GM21717 (cell line): Measurements from ENCODE around the gene TRIP13.
"Not testable (repeated sequence)": the region's sequence is repeated elsewhere in the genome, so short reads cannot be mapped to it uniquely, and the experiment has no call there.

Source experiments
- ATAC-seq: cut with Tn5 transposase; IDR thresholded peaks from one replicate; pipeline ENCODE4 v1.9.1; 2021; ENCODE audit warnings: mild to moderate bottlenecking, moderate library complexity; ENCODE audit not compliant: unreplicated experiment

TRIP13 gene

DNA sequence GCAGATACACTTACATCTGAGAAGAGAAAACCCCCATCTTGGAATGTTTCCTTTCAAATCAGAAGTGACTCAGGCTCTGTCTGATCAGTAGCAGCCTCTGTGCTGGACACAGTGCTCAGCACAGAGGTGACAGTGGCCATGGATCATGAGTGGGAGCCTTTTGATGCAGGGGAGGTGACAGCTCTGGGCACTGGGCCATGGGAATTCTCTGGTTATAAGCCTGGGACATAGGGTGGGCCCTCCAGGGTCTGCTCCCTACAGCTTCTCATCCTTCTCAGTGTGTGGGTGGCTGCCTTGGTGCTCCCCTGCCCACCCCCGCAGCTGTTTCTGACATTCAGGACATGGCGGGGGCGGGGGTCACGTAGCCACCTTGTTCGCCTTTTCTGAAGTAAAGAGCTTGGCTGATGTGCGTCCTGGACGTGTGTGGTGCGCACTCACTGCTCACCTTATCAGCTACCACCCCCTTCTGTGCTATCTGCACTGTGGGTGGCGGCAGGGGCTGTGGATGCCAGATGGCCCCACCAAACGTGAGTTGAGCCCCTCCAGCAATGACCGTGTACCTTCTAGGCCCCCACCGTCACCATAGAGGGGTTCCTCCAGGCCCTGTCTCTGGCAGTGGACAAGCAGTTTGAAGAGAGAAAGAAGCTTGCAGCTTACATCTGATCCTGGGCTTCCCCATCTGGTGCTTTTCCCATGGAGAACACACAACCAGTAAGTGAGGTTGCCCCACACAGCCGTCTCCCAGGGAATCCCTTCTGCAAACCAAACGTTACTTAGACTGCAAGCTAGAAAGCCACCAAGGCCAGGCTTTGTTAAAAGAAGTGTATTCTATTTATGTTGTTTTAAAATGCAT lies 24.0 kb downstream of the TRIP13 start:
- ATAC-seq, result no peak

DNA sequence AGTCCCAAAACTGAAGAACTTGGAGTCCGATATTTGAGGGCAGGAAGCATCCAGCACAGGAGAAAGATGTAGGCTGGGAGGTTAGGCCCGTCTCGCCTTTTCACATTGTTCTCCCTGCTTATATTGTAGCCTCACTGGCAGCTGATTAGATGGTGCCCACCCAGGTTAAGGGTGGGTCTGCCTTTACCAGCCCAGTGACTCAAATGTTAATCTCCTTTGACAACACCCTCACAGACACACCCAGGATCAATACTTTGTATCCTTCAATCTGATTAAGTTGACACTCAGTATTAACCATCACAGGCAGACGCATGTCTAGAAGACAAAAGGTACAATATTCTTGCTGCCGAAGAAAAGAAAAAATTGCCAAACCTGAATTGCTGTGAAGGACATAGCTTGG lies 26.0 kb downstream of the TRIP13 start:
- not testable (repeated sequence) for ATAC-seq

DNA sequence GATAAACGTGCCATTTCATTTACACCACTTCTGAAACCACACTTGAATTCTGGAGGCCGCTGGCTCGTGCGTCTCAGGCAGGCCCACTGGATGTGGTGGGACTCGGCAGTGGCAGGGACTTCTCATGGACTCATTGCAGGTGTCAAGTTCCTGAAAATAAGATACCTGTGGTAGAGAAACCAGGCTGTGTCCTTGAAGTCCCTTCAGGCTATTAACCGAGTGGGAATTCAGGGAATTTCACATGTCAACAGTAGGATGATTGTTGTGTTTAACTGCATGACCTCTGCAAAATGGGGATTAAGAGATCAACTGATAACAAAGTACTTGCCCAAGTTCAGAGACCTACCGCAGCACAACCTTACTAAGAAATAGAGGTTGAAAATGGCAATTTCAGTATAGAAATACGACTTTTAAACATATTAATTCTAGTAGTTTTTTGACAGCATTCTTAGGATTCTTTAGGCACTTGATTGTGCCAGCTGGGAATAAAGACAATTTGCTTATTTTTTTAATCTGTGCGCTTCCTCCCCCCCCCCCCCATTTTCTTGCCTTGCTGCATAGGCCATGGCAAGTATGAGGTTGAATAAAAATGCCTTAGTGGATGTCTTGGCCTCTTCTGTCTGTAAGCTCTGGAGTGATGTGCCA lies 26.8 kb downstream of the TRIP13 start:
- ATAC-seq, result no peak

DNA sequence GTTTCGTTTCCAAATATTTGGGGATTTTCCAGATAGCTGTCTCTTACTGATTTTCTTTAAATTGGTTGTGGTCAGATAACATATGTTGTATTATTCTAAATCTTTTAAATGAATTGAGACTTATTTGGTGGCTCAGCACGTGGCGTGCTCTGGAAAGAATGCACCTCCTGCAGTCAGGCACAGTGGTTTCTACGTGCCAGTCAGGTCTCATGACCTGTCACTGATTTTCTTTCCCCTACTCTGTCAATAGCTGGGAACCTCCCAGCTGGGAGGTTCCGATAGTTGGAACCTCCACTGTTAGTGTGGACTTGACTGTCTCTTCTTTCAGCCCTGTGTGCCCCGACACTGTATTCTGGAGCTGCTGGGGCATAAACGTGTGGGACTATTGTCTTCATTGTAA lies 27.6 kb downstream of the TRIP13 start:
- no peak for ATAC-seq

DNA sequence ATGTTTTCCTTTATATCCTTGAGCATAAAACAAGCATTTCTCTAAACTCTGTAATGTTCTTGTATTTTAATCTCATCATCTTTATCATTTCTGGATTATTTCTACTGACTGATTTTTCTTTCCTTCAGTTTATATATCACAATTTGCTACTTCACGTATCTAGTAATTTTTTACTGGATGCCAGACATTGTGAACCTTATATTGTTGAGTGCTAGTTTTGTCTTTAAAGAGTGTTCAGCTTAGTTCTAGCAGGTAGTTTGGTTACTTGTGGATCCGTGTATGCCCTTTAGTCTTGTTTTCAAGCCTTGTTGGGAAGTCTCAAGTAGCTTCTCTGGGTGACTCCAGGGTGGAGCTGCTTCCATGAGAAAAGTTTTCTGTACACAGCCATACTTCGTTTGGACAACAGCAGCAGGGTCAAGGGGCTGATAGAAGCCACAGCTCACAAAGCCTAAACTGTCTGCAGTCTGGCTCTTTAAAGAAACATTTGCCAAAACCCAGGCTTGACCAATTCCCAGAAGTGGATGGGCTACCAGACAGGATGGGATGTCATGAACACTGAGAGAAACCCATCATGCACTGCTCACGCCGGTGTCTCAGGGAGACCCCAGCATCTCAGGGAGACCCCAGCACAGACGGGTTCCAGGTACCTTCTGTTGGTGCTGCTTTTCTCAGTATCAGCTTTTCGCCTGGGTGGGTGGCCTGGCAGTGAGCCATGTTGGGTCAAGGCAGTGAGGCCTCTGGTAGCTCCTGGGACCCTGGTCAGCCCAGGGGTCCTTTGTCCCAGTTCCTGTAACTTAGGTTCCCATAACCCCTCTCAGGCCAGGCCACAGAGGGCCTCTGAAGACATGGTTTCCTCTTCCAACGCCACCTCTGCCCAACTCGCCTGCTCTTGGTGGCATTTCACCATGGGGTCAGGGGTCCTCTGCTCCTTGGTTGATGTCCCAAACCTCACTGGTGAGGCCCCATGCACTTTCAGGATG lies 29.1 kb downstream of the TRIP13 start:
- no peak for ATAC-seq

DNA sequence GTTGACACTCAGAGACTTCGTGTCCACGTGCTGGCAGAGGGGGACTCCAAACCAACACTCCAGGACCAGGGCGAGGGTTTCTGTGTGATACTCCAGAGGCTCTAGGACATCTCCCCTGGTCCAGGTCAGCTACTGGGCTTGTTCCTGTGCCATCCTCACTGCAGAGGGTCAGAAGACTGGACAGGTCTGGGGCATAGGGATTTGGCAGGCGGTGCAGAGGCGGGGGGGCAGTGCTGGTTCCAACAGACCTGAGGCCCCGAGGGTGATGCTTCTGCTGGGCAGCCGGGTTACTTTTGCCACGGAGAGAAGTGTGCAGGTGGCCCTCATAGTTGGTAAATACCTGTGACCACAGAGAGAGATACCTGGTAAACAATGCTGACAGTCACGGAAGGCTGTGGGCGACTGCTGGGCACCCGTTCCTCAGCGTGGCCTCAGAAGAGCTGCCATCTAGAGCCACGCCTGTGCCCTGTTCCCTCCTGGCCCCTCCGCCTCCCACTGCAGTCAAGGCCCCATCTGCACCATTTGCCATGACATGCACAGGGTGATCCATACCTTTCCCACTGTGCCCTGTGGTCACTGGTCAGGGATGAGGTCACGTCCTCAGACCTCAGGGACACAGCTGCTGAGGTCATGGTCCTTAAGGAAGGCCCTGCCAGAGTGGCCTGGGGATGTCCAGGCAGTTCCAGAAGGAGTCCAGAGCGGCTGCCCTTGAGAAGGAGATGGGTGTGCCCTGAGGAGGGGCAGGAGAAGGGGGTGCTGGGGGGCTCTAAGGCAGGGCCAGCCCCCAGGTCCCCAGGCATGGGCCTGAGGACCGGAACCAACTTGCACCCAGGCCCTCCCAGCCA lies 30.0 kb downstream of the TRIP13 start:
- ATAC-seq, result no peak

DNA sequence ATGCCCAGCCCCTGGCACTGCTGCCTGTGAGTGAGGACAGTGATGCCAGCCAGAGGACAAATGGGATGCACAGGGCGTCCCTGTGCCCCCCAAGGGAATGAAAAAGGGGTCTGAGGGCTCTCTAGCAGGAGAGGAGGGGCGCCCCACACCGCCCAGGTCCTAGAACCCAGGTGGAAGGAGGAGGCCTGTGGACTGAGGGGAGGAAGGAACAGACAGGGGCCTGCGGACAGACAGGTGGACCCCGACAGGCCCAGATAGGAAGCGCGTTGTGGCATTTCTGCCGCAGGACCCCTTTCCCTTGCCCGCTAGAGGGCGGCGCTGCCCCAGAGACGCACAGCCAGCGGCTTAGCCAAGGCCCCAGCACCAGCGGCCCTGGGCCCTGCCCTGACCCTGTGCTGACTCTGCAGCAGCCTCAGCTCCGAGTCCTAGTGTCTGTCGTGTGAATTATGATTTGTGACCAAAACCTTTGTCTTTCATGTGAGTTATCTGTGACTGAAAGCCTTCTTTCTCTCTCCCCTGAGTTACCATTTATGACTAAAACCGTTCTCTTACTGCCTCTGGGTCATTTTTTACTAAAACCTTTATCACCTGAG lies 30.7 kb downstream of the TRIP13 start:
- ATAC-seq, result peak; percentile 69

DNA sequence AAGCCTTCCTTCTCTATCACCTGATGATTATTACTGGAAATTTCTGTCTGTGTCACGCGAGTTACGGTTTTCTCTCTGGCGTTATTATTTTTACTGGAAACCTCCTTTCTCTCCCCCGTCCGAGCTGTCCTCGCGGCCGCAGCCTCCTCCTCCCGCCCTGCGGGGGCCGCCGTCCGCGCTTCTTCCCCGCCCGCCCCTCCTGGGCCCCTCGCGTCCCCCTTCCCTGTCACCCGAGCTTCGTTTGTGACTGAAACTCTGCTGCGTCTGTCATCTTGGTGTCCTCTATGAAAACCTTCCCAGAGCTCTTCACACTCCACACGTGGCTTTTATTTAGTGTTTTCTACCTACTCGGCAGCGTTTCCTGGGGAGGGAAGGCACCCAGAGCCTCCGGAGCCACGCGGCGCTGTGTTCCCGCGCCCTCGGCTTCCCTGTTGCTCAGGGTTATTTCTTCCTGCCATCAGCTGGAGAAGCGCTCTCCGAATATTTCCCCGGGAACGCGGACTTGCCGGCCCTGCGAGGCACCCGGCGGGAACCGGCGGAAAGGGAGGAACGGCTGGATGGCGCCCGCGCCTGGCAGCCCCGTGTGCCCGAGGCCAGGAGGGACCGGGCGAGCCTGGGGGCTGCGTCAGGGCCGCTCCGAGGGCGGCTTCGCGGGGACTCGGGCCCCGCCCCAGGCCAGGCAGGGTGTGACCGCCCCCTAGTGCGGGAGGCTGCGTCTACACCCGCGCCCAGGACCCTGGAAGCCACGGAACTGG lies 33.9 kb downstream of the TRIP13 start:
- ATAC-seq, result no peak

DNA sequence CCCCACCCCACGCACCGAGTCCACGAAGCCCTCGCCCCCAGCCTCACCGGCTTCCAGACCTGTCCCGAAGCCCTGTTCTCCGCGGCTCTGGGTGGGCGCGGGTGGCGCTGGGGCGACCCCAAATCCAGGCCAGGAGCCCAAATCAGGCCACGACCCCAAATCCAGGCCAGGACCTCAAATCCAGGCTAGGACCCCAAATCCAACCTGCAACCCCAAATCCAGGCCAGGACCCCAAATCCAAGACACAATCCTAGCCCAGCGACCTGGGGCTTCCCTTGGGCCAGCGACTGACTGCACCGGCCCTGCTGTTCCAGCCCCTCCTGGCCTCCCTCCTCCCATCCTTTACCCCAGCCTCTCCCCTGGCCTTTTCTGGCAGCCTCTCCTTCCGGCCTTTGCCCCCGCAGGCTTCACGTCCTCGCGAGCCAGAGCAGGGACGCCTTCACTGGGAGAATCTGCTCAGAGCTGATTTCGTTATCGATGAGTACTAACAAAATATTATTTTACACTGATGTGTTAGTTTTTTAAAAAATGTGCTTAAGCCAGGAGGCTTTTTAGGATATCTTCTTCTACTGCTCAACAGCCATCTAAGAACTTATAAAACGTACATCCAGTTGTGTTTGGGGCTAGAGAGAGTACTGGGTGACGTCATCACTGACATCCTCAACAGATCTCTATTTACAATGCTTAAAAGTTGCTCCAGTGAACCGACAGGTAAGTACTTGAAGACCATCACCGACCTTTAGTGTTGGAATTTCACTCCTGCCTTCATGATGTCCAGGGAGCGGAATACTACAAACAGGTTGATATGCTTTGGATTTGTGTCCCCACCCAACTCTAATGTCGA lies 34.7 kb downstream of the TRIP13 start:
- no peak for ATAC-seq

DNA sequence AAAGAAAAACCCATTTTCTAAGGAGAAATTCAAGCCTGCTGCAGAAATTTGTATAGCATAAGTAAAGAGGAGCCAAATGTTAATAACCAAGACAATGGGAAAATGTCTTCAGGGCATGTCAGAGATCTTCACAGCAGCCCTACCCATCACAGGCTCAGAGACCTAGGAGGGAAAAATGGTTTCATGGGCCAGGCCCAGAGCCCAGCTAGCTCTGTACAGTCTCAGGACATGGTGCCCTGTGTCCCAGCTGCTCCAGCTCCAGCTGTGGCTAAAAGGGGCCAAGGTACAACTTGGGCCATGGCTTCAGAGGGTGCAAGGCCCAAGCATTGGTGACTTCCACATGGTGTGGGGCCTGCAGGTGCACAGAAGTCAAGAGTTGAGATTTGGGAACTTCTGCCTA lies 36.5 kb downstream of the TRIP13 start:
- ATAC-seq, result not testable (repeated sequence)

DNA sequence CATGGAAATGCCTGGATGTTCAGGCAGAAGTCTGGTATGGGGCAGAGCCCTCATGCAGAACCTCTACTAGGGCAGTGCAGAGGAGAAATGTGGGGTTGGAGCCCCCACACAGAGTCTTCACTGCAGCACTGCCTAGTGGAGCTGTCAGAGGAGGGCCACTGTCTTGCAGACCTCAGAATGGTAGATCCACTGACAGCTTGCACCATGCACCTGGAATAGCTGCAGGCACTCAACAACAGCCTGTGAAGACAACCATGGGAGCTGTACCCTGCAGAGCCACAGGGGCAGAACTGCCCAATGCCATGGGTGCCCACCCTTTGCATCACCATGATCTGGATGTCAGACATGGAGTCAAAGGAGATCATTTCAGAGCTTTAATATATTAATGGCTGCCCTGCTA lies 36.9 kb downstream of the TRIP13 start:
- no peak for ATAC-seq

DNA sequence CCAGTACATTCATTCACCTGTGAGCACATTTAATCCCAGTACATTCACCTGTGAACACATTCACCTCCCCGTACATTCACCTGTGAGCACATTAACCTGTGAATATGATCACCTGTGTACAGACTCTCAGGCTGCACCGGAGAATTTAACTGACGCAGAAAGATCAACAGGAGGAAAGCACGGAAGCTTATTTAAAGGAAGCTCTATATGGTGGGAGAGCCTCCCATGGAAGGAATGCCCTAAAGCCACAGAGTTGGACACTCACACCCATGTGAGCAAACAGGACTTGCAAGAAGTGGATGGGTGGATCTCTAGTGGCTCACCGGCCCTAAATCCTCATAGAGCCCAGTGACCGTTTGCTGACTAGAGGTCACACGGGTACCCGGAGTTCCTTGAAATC lies 38.2 kb downstream of the TRIP13 start:
- no peak for ATAC-seq

DNA sequence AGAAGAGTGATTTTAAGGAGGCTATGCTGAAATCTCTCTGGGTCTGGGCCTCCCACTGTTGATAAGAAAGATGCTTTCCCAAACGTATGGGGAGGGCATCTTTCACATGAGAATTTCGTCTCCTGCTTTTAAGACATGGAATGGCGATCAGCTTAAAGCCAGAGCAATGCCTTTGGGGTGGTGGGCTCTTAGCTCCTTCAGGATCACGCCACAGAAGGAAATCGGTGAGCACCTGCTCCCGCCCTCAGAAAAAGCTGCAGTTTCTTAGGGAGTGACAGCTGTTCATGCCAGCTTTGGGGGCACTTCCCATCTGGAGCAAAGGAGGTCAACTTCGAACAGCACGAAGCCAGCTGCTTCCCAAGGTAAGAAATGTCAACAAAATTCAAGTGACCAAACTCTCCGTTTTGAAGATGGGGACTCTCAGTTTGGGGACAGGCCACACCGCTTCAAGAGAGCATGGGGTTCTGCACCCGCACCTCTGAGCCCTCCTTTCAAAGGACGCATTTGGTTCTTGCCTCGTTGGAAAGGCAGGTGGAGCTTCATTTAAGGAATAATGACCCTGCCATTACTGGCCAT lies 39.0 kb downstream of the TRIP13 start:
- no peak for ATAC-seq

DNA sequence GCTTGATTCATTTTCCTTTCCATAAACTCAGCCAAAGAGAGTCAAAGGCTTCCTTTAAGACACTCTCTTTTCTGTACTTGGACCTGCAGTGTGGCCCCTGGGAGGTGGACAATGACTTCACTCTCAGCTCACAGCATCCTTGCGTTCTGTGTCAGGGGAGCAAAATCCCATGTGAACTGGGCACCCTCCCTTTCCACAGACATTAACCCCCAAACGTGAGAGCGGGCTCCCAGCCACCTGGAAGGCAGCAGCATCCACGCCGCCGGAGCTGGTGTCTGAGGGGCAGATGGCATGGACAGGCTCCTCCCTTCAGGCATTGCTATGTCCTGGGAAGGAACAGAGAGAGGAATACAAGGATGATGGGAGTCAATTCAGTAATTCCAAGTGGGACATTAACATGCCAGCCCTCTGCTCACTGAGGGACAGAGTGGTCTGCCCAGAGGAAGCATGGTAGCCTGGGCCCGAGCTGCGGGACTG lies 39.5 kb downstream of the TRIP13 start:
- ATAC-seq, result no peak

DNA sequence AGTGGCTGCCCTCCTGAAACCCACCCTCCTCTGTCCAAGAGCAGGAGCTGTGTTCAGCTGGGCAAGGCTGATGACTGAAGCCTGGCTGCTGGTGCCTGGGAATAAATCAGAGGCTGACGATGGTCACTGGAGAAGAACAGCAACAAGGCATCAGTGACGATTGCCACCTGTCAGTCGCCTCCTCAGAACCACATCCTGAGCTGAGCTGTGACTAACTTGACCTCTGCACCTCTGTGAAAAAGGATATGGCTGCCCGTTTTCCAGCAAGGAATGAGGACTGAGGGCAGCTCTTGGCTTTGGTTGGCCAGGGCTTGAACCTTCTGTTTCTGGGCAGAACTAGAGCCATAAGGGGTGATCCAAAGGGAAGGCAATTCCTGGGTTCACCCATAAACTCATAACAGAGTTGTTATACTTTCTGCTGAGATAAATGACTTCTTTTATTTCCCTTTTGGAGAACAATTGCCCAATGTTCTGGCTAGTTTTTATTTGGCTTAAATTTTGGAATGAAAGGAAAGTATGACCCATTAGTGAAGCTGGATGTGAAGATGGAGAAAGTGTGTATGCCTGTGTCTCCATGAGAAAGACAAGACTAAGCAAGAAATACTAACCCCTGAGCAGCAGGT lies 40.1 kb downstream of the TRIP13 start:
- ATAC-seq, result no peak

DNA sequence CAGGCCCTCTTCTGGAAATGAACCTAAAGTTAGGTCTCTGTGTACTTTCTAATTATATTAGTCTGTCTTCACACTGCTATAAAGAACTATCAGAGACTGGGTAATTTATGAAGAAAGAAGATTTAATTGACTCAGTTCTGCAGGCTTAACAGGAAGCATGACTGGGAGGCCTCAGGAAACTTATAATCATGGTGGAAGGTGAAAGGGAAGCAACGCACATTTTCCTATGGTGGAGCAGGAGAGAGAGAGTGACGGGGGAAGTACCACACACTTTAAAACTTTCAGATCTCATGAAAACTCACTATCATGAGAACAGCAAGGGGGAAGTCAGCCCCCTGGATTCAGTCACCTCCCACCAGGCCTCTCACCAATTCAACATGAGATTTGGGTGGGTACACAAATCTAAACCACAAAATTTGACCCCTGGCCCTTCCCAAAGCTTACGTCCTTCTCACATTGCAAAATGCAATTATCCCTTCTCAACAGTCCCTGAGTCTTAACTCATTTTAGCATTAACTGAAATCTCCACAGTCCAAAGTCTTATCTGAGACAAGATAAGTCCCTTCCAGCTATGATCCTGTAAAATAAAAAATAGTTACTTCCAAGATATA lies 40.7 kb downstream of the TRIP13 start:
- no peak for ATAC-seq

DNA sequence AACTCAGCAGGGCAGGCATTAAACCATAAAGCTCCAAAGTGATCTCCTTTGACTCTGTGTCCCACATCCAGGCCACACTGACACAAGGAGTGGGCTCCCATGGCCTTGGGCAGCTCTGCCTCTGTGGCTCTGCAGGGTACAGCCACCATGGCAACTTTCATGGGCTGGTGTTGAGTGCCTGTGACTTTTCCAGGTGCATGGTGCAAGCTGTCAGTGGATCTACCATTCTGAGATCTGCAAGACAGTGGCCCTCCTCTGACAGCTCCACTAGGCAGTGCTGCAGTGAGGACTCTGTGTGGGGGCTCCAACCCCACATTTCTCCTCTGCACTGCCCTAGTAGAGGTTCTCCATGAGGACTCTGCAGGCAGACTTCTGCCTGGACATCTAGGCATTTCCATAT lies 41.3 kb downstream of the TRIP13 start:
- not testable (repeated sequence) for ATAC-seq
